Right atrium auricular region (tissue), 2 donors: Measurements from ENCODE around the gene DPEP2NB. TPM values are rescaled to one million over a fixed set of nuclear protein-coding genes. Genes with fewer than 3 reads are reported as not detected.

ENCODE experiments used
- DNase-seq: peaks from one replicate; pipeline ENCODE4 v3.0.0-alpha.2; 2019; ENCODE audit warnings: low spot score
- H3K27ac ChIP-seq, 2 donors: fragments of 200-600 bp; sonication (generic); 1 replicate in 1 of 2; 2 replicates in 1 of 2; pipeline ENCODE4 v1.5.1; 2016 to 2019
- H3K27me3 ChIP-seq, 2 donors: fragments of 200-600 bp; sonication (generic); one replicate each; pipeline versions ENCODE4 v1.5.1 to v1.6.0; 2017 to 2019
- H3K36me3 ChIP-seq: fragments of 200-600 bp; sonication (generic); one replicate; pipeline ENCODE4 v1.5.1; 2016
- H3K4me1 ChIP-seq, 2 donors: fragments of 200-600 bp; sonication (generic); one replicate each; pipeline versions ENCODE4 v1.5.1 to v1.6.0; 2017 to 2019
- H3K4me3 ChIP-seq, 2 donors: fragments of 200-600 bp; sonication (generic); 1 replicate in 1 of 2; 2 replicates in 1 of 2; pipeline ENCODE4 v1.5.1; 2017 to 2019; ENCODE audit warnings: mild to moderate bottlenecking in 1 of 2, moderate library complexity in 1 of 2
- H3K9me3 ChIP-seq, 2 donors: fragments of 200-600 bp; sonication (generic); one replicate each; pipeline ENCODE4 v1.5.1; 2019
- total RNA-seq, 2 donors: library from RNA; depleted of rRNA; stranded (reverse); fragments of >200 nt; gene quantifications; one replicate each; pipeline ENCODE4 v1.1.0, GENCODE V29; 2016
- TF ChIP-seq, protein P1 (sequence below), 2 donors: fragments of 200-600 bp; sonication (generic); IDR thresholded peaks; one replicate each; pipeline ENCODE4 v1.5.1; 2019; ENCODE audit warnings: antibody characterized with exemption in 2 of 2

Gene DPEP2NB
- total RNA-seq, 2 donors from 2014 or later: not detected

DNA sequence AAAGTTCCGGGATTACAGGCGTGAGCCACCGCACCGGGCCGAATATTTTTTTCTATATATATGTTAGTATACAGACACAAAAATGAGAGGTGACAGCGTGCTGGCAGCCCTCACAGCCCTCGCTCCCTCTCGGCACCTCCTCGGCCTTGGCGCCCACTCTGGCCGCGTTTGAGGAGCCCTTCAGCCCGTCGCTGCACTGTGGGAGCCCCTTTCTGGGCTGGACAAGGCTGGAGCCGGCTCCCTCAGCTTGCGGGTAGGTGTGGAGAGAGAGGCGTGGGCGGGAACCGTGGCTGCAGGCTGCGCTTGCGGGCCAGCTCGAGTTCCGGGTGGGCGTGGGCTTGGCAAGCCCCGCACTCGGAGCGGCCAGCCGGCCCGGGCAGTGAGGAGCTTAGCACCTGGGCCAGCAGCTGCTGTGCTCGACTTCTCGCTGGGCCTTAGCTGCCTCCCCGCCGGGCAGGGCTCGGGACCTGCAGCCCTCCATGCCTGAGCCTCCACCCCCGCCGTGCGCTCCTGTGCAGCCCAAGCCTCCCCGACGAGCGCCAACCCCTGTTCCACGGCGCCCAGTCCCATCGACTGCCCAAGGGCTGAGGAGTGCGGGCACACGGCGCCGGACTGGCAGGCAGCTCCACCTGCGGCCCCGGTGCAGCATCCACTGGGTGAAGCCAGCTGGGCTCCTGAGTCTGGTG lies 33.6 kb downstream of the DPEP2NB start:
- DNase-seq: no peak
- no peaks in the 10 kb centered on the region for H3K9me3 ChIP-seq
- H3K4me3 ChIP-seq: no peak overlapping the region
- H3K27me3 ChIP-seq: no peaks in the 10 kb centered on the region
- H3K27ac ChIP-seq: no peak overlapping the region
- H3K4me1 ChIP-seq: peaks cover 0 to 21% of the 10 kb centered on the region in 2 donors
- H3K36me3 ChIP-seq: no peaks in the 10 kb centered on the region
- TF ChIP-seq, protein P1, sequence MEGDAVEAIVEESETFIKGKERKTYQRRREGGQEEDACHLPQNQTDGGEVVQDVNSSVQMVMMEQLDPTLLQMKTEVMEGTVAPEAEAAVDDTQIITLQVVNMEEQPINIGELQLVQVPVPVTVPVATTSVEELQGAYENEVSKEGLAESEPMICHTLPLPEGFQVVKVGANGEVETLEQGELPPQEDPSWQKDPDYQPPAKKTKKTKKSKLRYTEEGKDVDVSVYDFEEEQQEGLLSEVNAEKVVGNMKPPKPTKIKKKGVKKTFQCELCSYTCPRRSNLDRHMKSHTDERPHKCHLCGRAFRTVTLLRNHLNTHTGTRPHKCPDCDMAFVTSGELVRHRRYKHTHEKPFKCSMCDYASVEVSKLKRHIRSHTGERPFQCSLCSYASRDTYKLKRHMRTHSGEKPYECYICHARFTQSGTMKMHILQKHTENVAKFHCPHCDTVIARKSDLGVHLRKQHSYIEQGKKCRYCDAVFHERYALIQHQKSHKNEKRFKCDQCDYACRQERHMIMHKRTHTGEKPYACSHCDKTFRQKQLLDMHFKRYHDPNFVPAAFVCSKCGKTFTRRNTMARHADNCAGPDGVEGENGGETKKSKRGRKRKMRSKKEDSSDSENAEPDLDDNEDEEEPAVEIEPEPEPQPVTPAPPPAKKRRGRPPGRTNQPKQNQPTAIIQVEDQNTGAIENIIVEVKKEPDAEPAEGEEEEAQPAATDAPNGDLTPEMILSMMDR (IDR thresholded peaks at IDR 0.05): no peak

DNA sequence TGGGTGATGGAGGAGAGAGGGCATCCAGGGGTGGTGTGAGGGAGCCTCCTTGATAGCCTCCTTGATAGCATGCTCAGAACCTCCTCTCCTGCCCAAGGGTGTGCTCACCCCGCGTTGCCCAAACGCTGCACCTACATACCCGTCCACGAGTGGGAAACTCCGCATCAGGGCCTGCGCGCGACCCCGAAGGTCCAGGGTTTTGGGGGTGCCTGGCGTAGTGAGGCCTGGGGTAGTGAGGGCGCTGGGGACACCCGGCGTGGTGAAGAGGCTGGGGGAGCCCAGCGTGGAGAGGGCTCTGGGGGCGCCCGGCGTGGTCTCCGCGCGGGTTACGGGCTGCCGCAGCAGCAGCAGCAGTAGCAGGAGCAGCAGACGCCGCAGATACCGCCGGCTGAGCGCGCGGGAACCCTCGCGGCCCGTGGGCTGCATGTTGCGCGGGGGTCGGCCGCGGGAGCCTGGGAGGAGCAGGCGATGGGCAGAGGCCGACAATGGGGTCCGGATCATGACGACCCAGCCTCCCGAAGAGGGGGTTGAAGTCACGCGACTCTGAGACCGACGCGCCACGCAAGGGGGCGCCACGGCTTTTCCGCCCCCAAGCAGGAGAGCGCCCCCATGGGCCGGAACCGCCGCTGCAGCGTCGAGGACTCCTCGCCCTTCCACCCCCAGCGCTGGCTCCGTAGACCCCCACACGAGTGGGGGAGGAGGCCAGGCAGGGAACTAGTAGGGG lies 35.6 kb downstream of the DPEP2NB start, which contains the start of gene DPEP3:
DPEP3 (minus strand) TSS at position 545 of the 724 bp plus-strand sequence; CDS start at position 426, 119 bp downstream.
- Histone ChIP-seq H3K36me3 (no peaks in the 10 kb centered on the region), H3K27ac (no peak within 1 kb of the TSS), H3K27me3 (no peaks in the 10 kb centered on the region), H3K9me3 (no peaks in the 10 kb centered on the region), H3K4me1 (peaks cover 0 to 15% of the 10 kb centered on the region in 2 donors), H3K4me3 (no peak within 1 kb of the TSS)
- DNase-seq: no peak
- TF ChIP-seq, protein P1 (IDR thresholded peaks at IDR 0.05): no peak

DNA sequence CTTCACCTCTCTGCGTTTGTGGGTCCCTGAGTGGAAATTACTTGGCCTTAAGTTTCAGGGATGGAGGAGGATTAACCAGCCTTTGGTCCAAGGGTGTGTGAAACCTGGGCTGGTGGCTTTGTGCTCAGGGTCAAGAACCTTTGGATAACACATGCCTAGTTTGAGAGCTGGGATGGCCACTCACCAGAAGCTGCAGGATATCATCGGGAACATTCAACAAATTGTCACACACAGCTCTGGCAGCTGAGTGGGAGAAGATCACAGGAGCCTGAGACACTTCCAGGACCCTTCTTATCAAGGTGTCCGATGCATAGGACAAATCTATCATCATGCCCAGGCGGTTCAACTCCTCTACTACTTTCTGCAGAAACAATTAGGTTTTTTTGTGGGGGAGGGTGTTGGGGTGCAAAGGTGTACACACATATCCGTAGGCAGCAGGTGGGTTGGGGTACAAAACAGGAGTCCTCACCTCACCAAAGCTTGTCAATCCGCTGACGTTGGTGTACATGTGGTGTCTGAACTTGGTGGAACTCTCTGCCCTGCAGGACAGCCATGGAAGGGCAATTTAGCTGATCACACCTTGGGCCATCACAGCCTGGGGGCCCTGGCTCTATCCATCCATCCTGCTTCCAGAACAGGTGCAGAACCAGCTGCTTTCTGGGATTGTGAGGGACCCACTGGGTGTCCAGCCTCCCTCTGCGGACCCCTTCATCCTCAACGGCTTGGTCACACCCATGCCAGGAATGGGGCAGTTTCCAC lies 38.1 kb downstream of the DPEP2NB start:
- no peaks in the 10 kb centered on the region for H3K36me3 ChIP-seq
- H3K27ac ChIP-seq: no peak overlapping the region
- H3K27me3 ChIP-seq: no peaks in the 10 kb centered on the region
- H3K4me1 ChIP-seq: no peaks in the 10 kb centered on the region
- DNase-seq: no peak
- H3K4me3 ChIP-seq: no peak overlapping the region
- TF ChIP-seq, protein P1 (IDR thresholded peaks at IDR 0.05): no peak
- no peaks in the 10 kb centered on the region for H3K9me3 ChIP-seq

DNA sequence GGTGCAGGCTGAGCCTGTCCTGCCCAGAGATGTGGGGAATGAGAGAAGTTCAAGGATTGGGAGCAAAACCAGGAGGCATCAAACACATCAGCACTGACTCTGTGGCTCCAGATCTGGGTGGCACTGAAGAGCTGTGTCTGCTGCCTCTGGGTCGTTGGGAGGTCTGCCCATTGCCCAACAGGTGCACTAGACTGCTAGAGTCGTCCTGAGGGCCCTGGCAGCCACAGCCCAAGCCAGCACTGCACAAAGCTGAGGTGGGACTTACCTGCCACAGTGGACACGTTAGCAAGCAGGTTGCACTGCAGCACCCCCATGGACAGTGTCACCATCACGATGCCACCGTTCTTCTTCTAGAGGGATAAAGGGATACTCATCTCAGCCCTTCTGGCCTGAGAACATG lies 38.7 kb downstream of the DPEP2NB start:
- Histone ChIP-seq H3K36me3 (no peaks in the 10 kb centered on the region), H3K4me3 (no peak overlapping the region), H3K27me3 (no peaks in the 10 kb centered on the region), H3K4me1 (no peaks in the 10 kb centered on the region), H3K9me3 (no peaks in the 10 kb centered on the region), H3K27ac (no peak overlapping the region)
- TF ChIP-seq, protein P1 (IDR thresholded peaks at IDR 0.05): no peak
- DNase-seq: no peak

DNA sequence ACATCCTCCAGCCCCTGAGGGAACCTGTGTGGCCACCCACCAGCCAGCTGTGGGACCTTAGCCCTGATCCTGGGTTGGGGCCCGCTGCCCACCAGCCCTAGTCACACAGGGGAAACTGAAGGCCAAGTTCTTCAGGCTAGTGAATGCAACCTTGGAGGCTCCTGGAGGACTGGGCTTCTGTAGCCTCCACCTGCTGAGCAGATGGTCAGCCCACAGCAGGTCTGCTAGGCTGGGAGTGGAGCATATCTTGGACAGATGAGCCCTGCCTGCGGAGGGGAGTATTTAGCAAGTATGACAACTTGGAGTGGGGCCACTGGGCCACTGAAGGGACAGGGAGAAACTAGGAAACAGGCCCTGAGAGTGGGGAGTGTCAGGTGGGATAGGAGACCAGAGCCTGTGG lies 39.5 kb downstream of the DPEP2NB start:
- no peaks in the 10 kb centered on the region for H3K27me3 ChIP-seq
- no peaks in the 10 kb centered on the region for H3K9me3 ChIP-seq
- H3K27ac ChIP-seq: no peak overlapping the region
- no peak overlapping the region for H3K4me3 ChIP-seq
- TF ChIP-seq, protein P1 (IDR thresholded peaks at IDR 0.05): no peak
- H3K36me3 ChIP-seq: no peaks in the 10 kb centered on the region
- H3K4me1 ChIP-seq: no peaks in the 10 kb centered on the region
- no peak for DNase-seq
